A549 (cell line): ENCODE results near the gene OGDHL. TPM values are rescaled to one million over a fixed set of nuclear protein-coding genes. Genes with fewer than 3 reads are reported as not detected.

Source experiments
- ATAC-seq, 2 experiments: fragments of 200-7000 bp in 1 of 2; fragments of >200 bp in 1 of 2; cut with Nextera tagmentation in 1 of 2; cut with Tn5 transposase in 1 of 2; 3 replicates each; pipeline versions ENCODE4 v1.8.0 to v1.9.1; 2018 to 2020; ENCODE audit warnings: mild to moderate bottlenecking in 1 of 2, moderate library complexity in 1 of 2
- CTCF ChIA-PET: fragments of 300-600 bp; sonication (Branson Sonifier 250); formaldehyde crosslinking; extraction: SDS; loops from one replicate; lab custom pipeline; 2021; ENCODE audit warnings: antibody characterized with exemption, inconsistent platforms; lab: Yijun Ruan, JAX
- POLR2A ChIA-PET: fragments of 350-600 bp; formaldehyde crosslinking; extraction: SDS; loops from one replicate; lab custom pipeline; 2021; ENCODE audit warnings: antibody characterized with exemption, inconsistent platforms; lab: Yijun Ruan, JAX
- DNase-seq, 2 experiments: peaks; one replicate each; pipeline versions ENCODE4 v3.0.0 to v3.0.0-alpha.2; 2011 to 2016; ENCODE audit warnings: low read depth in 1 of 2, low spot score in 1 of 2
- FAIRE-seq: peaks from 2 replicates; lab custom pipeline; 2011; peaks lifted over from hg19 to GRCh38; lab: Jason Lieb, UNC
- H3K27ac ChIP-seq, 2 experiments: fragments of >200 bp; sonication (Bioruptor Twin); formaldehyde crosslinking; 3 replicates each; pipeline ENCODE4 v1.5.1; 2016 to 2017
- H3K4me1 ChIP-seq: fragments of >200 bp; sonication (Bioruptor Twin); formaldehyde crosslinking; 3 replicates; pipeline ENCODE4 v1.6.1; 2016
- H3K4me2 ChIP-seq: fragments of >200 bp; sonication (Bioruptor Twin); formaldehyde crosslinking; 3 replicates; pipeline ENCODE4 v1.6.1; 2016
- H3K4me3 ChIP-seq: fragments of >200 bp; sonication (Bioruptor Twin); formaldehyde crosslinking; 3 replicates; pipeline ENCODE4 v1.5.1; 2016
- H3K9me3 ChIP-seq: fragments of >200 bp; sonication (Bioruptor Twin); formaldehyde crosslinking; 3 replicates; pipeline ENCODE4 v1.6.1; 2016
- CBX2 ChIP-seq: fragments of 200-600 bp; sonication (generic); IDR thresholded peaks from 2 replicates; pipeline ENCODE4 v1.6.1; 2016; ENCODE audit warnings: low read depth, mild to moderate bottlenecking, borderline replicate concordance
- CHD2 ChIP-seq: fragments of 150-350 bp; IDR thresholded peaks from 2 replicates; pipeline ENCODE4 v1.6.1; 2014; ENCODE audit warnings: low read length; ENCODE audit not compliant: partially characterized antibody
- CHD4 ChIP-seq: fragments of 200-600 bp; sonication (generic); IDR thresholded peaks from 2 replicates; pipeline ENCODE4 v1.6.1; 2016; ENCODE audit warnings: antibody characterized with exemption, mild to moderate bottlenecking, borderline replicate concordance
- EHF ChIP-seq: fragments of 250-450 bp; sonication (Bioruptor Pico); IDR thresholded peaks from 2 replicates; pipeline ENCODE4 v1.5.0; 2020; ENCODE audit warnings: mild to moderate bottlenecking
- ESRRA ChIP-seq: fragments of 150-350 bp; IDR thresholded peaks from 2 replicates; pipeline ENCODE4 v1.6.1; 2014; ENCODE audit warnings: mild to moderate bottlenecking, low read length, borderline replicate concordance
- FOSB ChIP-seq: fragments of 250-450 bp; sonication (Bioruptor Pico); IDR thresholded peaks from 2 replicates; pipeline ENCODE4 v1.5.0; 2020; ENCODE audit warnings: mild to moderate bottlenecking, moderate library complexity
- FOSL2 ChIP-seq, 2 experiments: fragments of 450-650 bp in 1 of 2; fragments of >200 bp in 1 of 2; sonication (Bioruptor Twin) in 1 of 2; formaldehyde crosslinking; IDR thresholded peaks; 2 replicates each; pipeline versions ENCODE4 v1.5.0 to v1.6.1; 2016 to 2020; ENCODE audit warnings: mild to moderate bottlenecking in 1 of 2, moderate library complexity in 1 of 2
- FOXS1 ChIP-seq: fragments of 250-450 bp; sonication (Bioruptor Pico); IDR thresholded peaks from 2 replicates; pipeline ENCODE4 v1.5.0; 2020; ENCODE audit warnings: mild to moderate bottlenecking, moderate library complexity
- HDAC2 ChIP-seq: fragments of 200-600 bp; sonication (generic); IDR thresholded peaks from 2 replicates; pipeline ENCODE4 v1.6.1; 2016
- HOXB5 ChIP-seq: fragments of 250-450 bp; sonication (Bioruptor Pico); IDR thresholded peaks from 2 replicates; pipeline ENCODE4 v1.5.0; 2020; ENCODE audit warnings: mild to moderate bottlenecking, moderate library complexity
- JUNB ChIP-seq: fragments of >200 bp; sonication (Bioruptor Twin); formaldehyde crosslinking; IDR thresholded peaks from 2 replicates; pipeline ENCODE4 v1.6.1; 2016
- KDM1A ChIP-seq: fragments of 200-600 bp; sonication (generic); IDR thresholded peaks from 2 replicates; pipeline ENCODE4 v1.6.1; 2016; ENCODE audit warnings: low read depth, mild to moderate bottlenecking
- MAZ ChIP-seq: fragments of 150-350 bp; IDR thresholded peaks from 2 replicates; pipeline ENCODE4 v1.6.1; 2014; ENCODE audit warnings: antibody characterized with exemption, low read depth, low read length, borderline replicate concordance
- MYC ChIP-seq: IDR thresholded peaks from 2 replicates; pipeline ENCODE4 v1.6.1; 2012; ENCODE audit warnings: mild to moderate bottlenecking, inconsistent platforms, low read length, improper control_type of control experiment, borderline replicate concordance
- NPAS2 ChIP-seq: fragments of 250-450 bp; sonication (Bioruptor Pico); IDR thresholded peaks from 2 replicates; pipeline ENCODE4 v1.8.0; 2022; ENCODE audit warnings: mild to moderate bottlenecking, moderate library complexity, borderline replicate concordance
- RCOR1 ChIP-seq: fragments of 150-350 bp; IDR thresholded peaks from 2 replicates; pipeline ENCODE4 v1.6.1; 2014; ENCODE audit warnings: antibody characterized with exemption, low read length, low read depth
- RNF2 ChIP-seq: fragments of 200-600 bp; sonication (generic); IDR thresholded peaks from 2 replicates; pipeline ENCODE4 v1.6.1; 2016; ENCODE audit warnings: low read depth, mild to moderate bottlenecking, antibody characterized with exemption, moderate library complexity, borderline replicate concordance
- SREBF2 ChIP-seq: fragments of 450-650 bp; IDR thresholded peaks from 2 replicates; pipeline ENCODE4 v1.6.1; 2014; ENCODE audit warnings: mild to moderate bottlenecking, moderate library complexity
- TFCP2L1 ChIP-seq: fragments of 250-450 bp; sonication (Bioruptor Pico); IDR thresholded peaks from 2 replicates; pipeline ENCODE4 v1.5.0; 2021; ENCODE audit warnings: mild to moderate bottlenecking
- TP53 ChIP-seq: fragments of 250-450 bp; sonication (Bioruptor Pico); IDR thresholded peaks from 2 replicates; pipeline ENCODE4 v1.5.0; 2021; ENCODE audit warnings: mild to moderate bottlenecking, moderate library complexity
- ZC3H11A ChIP-seq: fragments of 450-650 bp; IDR thresholded peaks from 2 replicates; pipeline ENCODE4 v1.6.1; 2014; ENCODE audit warnings: antibody characterized with exemption, mild to moderate bottlenecking
- ZNF302 ChIP-seq: fragments of 250-450 bp; sonication (Bioruptor Pico); IDR thresholded peaks from 2 replicates; pipeline ENCODE4 v1.9.0; 2021; ENCODE audit warnings: inconsistent platforms, mild to moderate bottlenecking, moderate library complexity
- WGBS: methylation state at CpG from one replicate; pipeline ENCODE4 v1.1.6; 2017; ENCODE audit errors: missing lambda C conversion rate; 5-methylcytosine and 5-hydroxymethylcytosine counted together
- polyA plus RNA-seq, 4 experiments: library from polyadenylated mRNA; depleted of rRNA in 3 of 4; stranded (reverse); fragments of >200 nt; fragmentation: RNase III in 1 of 4; extraction: RNeasy Plus Mini Kit Qiagen cat#74134 plus additional on column Dnase treatment in 1 of 4; gene quantifications; 2 replicates in 3 of 4; 3 replicates in 1 of 4; pipeline ENCODE4 v1.2.3, GENCODE V29; 2011 to 2017
- TF ChIP-seq, protein P1 (sequence below): IDR thresholded peaks from 2 replicates; pipeline ENCODE4 v1.6.1; 2012
- TF ChIP-seq, protein P2 (sequence below): fragments of 150-350 bp; IDR thresholded peaks from 2 replicates; pipeline ENCODE4 v1.6.1; 2014; ENCODE audit warnings: low read depth, mild to moderate bottlenecking, low read length
- TF ChIP-seq, protein P3 (sequence below): fragments of 250-450 bp; sonication (Bioruptor Pico); IDR thresholded peaks from 2 replicates; pipeline ENCODE4 v1.5.0; 2020; ENCODE audit warnings: low read depth, mild to moderate bottlenecking, moderate library complexity
- TF ChIP-seq, protein P4 (sequence below): fragments of 200-600 bp; sonication (generic); IDR thresholded peaks from 2 replicates; pipeline ENCODE4 v1.6.1; 2016; ENCODE audit warnings: antibody characterized with exemption, mild to moderate bottlenecking, moderate library complexity
- TF ChIP-seq, protein P5 (sequence below): fragments of >200 bp; sonication (Bioruptor Twin); formaldehyde crosslinking; IDR thresholded peaks from 3 replicates; pipeline ENCODE4 v1.6.1; 2016

OGDHL gene
- polyA plus RNA-seq, 2 of the 4 experiments (the other 2 are of a cell fraction): 0.06 to 0.22 TPM

DNA sequence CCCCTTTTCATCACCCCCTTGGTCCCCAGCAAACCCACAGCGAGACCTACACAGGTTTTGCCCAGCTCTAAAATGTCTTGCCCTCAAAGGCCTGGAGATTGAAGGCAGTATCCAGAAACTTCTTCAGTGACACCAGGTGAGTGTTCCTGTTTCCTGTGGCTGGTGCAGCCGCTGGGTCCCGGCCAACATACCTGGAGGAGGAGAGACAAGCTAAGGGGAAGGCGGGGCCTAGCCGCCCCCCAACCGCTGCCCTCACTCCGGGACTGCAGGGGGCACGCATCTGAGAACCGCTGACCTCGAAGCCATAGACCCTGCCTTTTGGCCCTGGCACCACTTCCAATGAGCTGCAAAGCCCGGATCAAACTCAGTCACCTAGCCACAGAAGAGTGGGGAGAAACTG, 27.0 kb downstream of the OGDHL start:
- POLR2A ChIA-PET: no interaction called here
- Histone ChIP-seq H3K9me3 (no peaks in the 10 kb centered on the region), H3K27ac (no peak overlapping the region), H3K4me3 (no peak overlapping the region), H3K4me2 (no peak overlapping the region), H3K4me1 (no peaks in the 10 kb centered on the region)
- TF ChIP-seq RCOR1: no peak
- no peak for TF ChIP-seq FOSB
- TF ChIP-seq FOXS1: no peak
- no peak for TF ChIP-seq CHD2
- ATAC-seq (no peak), FAIRE-seq (no peak), DNase-seq (no peak)
- 66% methylated on average over 8 of the region's 11 CpGs for WGBS
- CTCF ChIA-PET: interaction anchor here (1.8 kb wide), 1 partner anchor 10 kb away, joined by 4 read pairs; no protein-coding TSS in a partner anchor

DNA sequence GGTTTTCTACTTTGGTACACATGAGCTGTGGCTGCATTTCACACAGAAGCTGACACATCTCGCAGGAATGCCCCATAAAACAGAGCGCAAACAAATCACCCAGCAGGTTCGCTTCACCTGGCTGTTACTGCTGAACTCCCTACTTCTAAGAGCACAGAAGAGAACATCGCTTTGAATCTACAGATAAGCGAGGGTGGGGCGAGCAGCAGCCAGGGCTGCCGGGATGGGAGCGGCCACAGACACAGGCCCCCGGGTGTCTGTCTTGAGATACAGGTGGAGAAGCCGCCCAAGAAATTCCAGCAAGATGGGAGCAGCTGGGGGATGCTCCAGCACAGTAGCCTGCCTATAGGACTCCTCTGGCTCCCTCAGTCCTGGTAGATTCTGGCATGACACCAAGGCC, 27.4 kb downstream of the OGDHL start:
- no peak overlapping the region for H3K4me2 ChIP-seq
- POLR2A ChIA-PET: no interaction called here
- no peak for DNase-seq

DNA sequence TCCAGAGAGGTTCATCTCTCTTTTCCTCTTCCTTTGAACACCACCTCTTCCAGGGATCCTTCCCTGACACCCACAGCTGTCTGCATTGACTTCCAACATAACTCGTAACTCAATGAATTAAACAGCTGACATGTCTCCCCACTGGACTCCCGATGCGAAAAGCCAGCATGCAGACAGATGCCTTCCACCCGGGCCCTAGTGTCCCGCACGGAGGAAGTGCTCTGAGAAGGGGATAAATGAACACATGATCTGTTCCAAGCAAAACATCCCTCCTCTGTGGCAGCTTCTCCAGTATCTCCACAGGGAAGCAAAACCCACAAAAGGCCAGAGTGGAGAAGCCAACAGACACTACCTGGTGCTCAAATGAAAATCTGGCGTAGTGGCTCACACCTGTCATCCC, 28.3 kb downstream of the OGDHL start:
- Histone ChIP-seq H3K4me3 (no peak overlapping the region), H3K4me2 (no peak overlapping the region), H3K9me3 (no peaks in the 10 kb centered on the region), H3K27ac (no peak overlapping the region), H3K4me1 (no peaks in the 10 kb centered on the region)
- FAIRE-seq: no peak
- WGBS: 72% methylated on average over 7 of the region's 7 CpGs
- ATAC-seq: no peak
- ChIA-PET CTCF (no interaction called here), POLR2A (no interaction called here)
- no peak for DNase-seq
- TF ChIP-seq, protein P1, sequence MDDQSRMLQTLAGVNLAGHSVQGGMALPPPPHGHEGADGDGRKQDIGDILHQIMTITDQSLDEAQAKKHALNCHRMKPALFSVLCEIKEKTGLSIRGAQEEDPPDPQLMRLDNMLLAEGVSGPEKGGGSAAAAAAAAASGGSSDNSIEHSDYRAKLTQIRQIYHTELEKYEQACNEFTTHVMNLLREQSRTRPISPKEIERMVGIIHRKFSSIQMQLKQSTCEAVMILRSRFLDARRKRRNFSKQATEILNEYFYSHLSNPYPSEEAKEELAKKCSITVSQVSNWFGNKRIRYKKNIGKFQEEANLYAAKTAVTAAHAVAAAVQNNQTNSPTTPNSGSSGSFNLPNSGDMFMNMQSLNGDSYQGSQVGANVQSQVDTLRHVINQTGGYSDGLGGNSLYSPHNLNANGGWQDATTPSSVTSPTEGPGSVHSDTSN: no peak
- TF ChIP-seq ZNF302 (no peak), CHD2 (no peak), TFCP2L1 (no peak), HDAC2 (no peak), SREBF2 (no peak), ESRRA (no peak), EHF (no peak), JUNB (no peak), MAZ (no peak), HOXB5 (CRISPR knock-in tag) (no peak), ZC3H11A (no peak), MYC (no peak), FOSL2 (IDR thresholded peaks at IDR 0.05) (no peak), FOSL2 (CRISPR knock-in tag; IDR thresholded peaks at IDR 0.05) (no peak)
- TF ChIP-seq, protein P2, sequence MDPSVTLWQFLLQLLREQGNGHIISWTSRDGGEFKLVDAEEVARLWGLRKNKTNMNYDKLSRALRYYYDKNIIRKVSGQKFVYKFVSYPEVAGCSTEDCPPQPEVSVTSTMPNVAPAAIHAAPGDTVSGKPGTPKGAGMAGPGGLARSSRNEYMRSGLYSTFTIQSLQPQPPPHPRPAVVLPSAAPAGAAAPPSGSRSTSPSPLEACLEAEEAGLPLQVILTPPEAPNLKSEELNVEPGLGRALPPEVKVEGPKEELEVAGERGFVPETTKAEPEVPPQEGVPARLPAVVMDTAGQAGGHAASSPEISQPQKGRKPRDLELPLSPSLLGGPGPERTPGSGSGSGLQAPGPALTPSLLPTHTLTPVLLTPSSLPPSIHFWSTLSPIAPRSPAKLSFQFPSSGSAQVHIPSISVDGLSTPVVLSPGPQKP: no peak
- TF ChIP-seq, protein P3, sequence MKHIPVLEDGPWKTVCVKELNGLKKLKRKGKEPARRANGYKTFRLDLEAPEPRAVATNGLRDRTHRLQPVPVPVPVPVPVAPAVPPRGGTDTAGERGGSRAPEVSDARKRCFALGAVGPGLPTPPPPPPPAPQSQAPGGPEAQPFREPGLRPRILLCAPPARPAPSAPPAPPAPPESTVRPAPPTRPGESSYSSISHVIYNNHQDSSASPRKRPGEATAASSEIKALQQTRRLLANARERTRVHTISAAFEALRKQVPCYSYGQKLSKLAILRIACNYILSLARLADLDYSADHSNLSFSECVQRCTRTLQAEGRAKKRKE: no peak
- TF ChIP-seq, protein P4, sequence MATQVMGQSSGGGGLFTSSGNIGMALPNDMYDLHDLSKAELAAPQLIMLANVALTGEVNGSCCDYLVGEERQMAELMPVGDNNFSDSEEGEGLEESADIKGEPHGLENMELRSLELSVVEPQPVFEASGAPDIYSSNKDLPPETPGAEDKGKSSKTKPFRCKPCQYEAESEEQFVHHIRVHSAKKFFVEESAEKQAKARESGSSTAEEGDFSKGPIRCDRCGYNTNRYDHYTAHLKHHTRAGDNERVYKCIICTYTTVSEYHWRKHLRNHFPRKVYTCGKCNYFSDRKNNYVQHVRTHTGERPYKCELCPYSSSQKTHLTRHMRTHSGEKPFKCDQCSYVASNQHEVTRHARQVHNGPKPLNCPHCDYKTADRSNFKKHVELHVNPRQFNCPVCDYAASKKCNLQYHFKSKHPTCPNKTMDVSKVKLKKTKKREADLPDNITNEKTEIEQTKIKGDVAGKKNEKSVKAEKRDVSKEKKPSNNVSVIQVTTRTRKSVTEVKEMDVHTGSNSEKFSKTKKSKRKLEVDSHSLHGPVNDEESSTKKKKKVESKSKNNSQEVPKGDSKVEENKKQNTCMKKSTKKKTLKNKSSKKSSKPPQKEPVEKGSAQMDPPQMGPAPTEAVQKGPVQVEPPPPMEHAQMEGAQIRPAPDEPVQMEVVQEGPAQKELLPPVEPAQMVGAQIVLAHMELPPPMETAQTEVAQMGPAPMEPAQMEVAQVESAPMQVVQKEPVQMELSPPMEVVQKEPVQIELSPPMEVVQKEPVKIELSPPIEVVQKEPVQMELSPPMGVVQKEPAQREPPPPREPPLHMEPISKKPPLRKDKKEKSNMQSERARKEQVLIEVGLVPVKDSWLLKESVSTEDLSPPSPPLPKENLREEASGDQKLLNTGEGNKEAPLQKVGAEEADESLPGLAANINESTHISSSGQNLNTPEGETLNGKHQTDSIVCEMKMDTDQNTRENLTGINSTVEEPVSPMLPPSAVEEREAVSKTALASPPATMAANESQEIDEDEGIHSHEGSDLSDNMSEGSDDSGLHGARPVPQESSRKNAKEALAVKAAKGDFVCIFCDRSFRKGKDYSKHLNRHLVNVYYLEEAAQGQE: no peak

More for the DNA sequence above, 27.4 kb downstream of the OGDHL start:
- 11% methylated on average over 10 of the region's 10 CpGs for WGBS
- Histone ChIP-seq H3K9me3 (no peaks in the 10 kb centered on the region), H3K27ac (no peak overlapping the region), H3K4me1 (no peaks in the 10 kb centered on the region), H3K4me3 (no peak overlapping the region)
- TF ChIP-seq NPAS2 (CRISPR knock-in tag) (no peak), TP53 (no peak), CHD2 (no peak), CHD4 (no peak), RNF2 (no peak), KDM1A (no peak), HOXB5 (CRISPR knock-in tag) (no peak), CBX2 (no peak), TFCP2L1 (no peak)
- TF ChIP-seq, protein P3: no peak
- TF ChIP-seq, protein P5, sequence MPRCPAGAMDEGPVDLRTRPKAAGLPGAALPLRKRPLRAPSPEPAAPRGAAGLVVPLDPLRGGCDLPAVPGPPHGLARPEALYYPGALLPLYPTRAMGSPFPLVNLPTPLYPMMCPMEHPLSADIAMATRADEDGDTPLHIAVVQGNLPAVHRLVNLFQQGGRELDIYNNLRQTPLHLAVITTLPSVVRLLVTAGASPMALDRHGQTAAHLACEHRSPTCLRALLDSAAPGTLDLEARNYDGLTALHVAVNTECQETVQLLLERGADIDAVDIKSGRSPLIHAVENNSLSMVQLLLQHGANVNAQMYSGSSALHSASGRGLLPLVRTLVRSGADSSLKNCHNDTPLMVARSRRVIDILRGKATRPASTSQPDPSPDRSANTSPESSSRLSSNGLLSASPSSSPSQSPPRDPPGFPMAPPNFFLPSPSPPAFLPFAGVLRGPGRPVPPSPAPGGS: no peak
- CTCF ChIA-PET: no interaction called here
- ATAC-seq (no peak; a peak in 1 of 6 replicates), FAIRE-seq (no peak)
